Hematopoietic multipotent progenitor cell treated with erythropoietin and hydrocortisone succinate and interleukin-3 and kit ligand, for 6 days (in vitro differentiated cells): Measurements from ENCODE around the gene RTKN2.

Experiments used
- DNase-seq: peaks from one replicate; pipeline ENCODE4 v3.0.0-alpha.2; 2015

The RTKN2 gene

GRCh38 chr10:62170732-62171131 is 97.9 kb downstream of the RTKN2 start:
- DNase-seq = no peak

GRCh38 chr10:62166331-62167131 is 102.1 kb downstream of the RTKN2 start:
- no peak for DNase-seq

GRCh38 chr10:62165803-62166202 is 102.8 kb downstream of the RTKN2 start:
- no peak for DNase-seq

GRCh38 chr10:62163024-62163423 is 105.6 kb downstream of the RTKN2 start:
- no peak for DNase-seq

GRCh38 chr10:62162261-62162981 is 106.2 kb downstream of the RTKN2 start:
- no peak for DNase-seq

GRCh38 chr10:62159351-62159750 is 109.3 kb downstream of the RTKN2 start:
- DNase-seq = no peak

- no peak for DNase-seq
These were observed 111.0 kb downstream of the RTKN2 start for GRCh38 chr10:62157601-62158000.

DNA sequence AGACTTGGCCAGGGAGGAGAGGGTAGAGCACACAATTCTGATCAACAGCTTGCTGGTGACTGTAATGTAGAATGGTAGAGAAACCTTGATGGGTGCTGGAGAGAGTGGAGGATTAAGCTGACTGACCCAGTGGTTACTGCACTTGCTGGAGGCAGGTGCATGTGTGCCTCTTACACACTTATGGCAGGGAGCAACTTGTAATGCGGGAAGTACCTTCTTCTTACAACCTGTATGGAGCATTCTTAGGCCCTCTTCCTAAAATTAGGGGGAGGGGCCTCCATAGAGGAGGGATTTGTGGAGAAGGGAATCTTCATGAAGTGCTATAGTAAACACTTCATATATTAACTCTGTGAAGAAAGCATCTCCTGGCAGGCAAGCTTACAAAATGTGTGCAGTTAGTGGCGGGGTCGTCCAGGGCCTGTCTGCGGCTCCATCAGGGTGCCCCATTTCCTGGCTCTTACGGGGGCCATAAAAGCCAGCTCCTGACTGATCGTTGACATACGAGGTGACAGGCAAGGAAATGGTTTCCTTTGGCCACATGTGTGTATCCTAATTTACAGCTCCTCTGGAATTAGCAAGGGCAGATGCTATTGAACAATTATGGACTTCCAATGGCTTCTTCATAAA is 113.5 kb downstream of the RTKN2 start:
- DNase-seq = no peak

GRCh38 chr10:62154231-62154630 is 114.4 kb downstream of the RTKN2 start:
- DNase-seq = no peak

- no peak for DNase-seq
These were observed 115.5 kb downstream of the RTKN2 start for GRCh38 chr10:62153191-62153590.

- no peak for DNase-seq
These were observed 119.0 kb downstream of the RTKN2 start for GRCh38 chr10:62149621-62150020.

DNA sequence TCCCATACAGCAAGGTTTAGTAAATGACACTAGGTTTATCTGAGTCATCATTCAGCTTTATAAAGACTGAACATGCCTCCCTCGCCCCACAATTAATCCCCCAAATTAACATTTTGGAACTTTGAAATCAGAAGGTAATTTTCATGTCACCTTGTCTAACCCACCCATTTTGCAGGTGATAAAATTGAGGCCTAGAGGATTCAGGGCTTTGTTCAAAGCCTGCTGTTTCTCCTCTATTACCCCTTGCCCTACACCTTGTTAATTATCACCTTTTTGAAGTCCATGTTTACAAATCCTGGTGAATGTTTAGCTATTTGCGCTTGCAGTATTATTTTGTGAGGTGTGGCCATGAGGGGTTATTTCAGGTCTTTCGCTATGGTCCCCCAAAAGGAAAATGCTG is 120.5 kb downstream of the RTKN2 start:
- no peak for DNase-seq

- no peak for DNase-seq
These were observed 121.2 kb downstream of the RTKN2 start for GRCh38 chr10:62147425-62147824.

DNA sequence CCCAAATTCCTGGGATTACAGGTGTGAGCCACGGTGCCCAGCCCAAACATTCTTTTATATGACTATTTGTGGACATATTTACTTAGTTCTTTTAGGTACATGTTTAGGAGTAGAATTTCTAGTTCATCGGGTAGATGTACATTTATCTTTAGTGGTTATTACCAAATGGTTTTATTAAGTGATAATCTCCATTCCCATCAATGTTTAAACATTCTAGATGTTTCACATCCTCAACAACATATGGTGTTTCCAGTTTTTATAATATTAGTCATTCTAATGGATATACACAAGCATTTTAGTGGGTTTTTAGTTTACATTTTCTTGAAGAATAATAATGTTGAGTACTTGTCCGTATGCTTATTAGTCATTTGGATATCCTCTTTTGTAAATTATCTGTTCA is 131.7 kb downstream of the RTKN2 start:
- DNase-seq = no peak

DNA sequence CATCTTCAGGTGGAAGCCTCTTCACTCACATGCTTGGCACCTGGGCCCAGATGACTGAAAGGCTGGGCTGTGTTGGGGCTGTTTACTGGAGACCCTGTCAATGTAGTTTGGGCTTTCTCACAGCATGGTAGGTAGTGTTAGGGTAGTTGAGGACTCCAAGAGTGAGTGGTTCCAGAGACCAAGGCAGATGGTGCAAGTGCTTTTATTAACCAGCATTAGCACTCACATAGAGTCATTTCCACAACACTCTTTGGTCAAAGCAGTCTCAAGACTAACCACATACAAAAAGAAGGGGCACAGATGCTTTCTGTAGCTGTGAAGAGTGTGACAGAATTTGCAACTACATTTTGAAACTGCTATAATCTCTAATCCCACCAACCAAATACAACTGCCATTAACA is 135.0 kb downstream of the RTKN2 start:
- DNase-seq = peak; percentile 17
